Uterus (tissue), 4 donors: ENCODE measurements around the gene CAVIN1. TPM values are rescaled to one million over a fixed set of nuclear protein-coding genes. Genes with fewer than 3 reads are reported as not detected.

Experiments
- DNase-seq, 2 donors: peaks; one replicate each; pipeline ENCODE4 v3.0.0-alpha.2; 2019 to 2020
- H3K27ac ChIP-seq, 2 donors: fragments of 200-600 bp; sonication (generic); 1 replicate in 1 of 2; 2 replicates in 1 of 2; pipeline ENCODE4 v1.5.1; 2016 to 2018
- H3K27me3 ChIP-seq, 2 donors: fragments of 200-600 bp; sonication (generic); one replicate each; pipeline ENCODE4 v1.5.1; 2018 to 2019; ENCODE audit warnings: control low read depth in 1 of 2
- H3K36me3 ChIP-seq, 2 donors: fragments of 200-600 bp; sonication (generic); one replicate each; pipeline ENCODE4 v1.5.1; 2019; ENCODE audit warnings: control low read depth in 1 of 2
- H3K4me1 ChIP-seq, 2 donors: fragments of 200-600 bp; sonication (generic); one replicate each; pipeline ENCODE4 v1.5.1; 2018 to 2019; ENCODE audit warnings: control low read depth in 1 of 2
- H3K4me3 ChIP-seq, 2 donors: fragments of 200-600 bp; sonication (generic); 1 replicate in 1 of 2; 2 replicates in 1 of 2; pipeline ENCODE4 v1.5.1; 2018 to 2019; ENCODE audit warnings: mild to moderate bottlenecking in 1 of 2
- H3K9me3 ChIP-seq, 2 donors: fragments of 200-600 bp; sonication (generic); one replicate each; pipeline ENCODE4 v1.5.1; 2019; ENCODE audit warnings: control low read depth in 1 of 2
- POLR2A ChIP-seq, 2 donors: fragments of 450-650 bp; IDR thresholded peaks; one replicate each; pipeline ENCODE4 v1.6.1; 2016; ENCODE audit warnings: antibody characterized with exemption in 2 of 2, mild to moderate bottlenecking in 1 of 2, moderate library complexity in 1 of 2
- intact Hi-C: fragments of 100-400 bp; cut with DNase I; formaldehyde crosslinking; loops from one replicate; pipeline ENCODE4 v1.15.1; 2023; ENCODE audit warnings: low total_unique reads
- total RNA-seq, 4 donors: library from RNA; depleted of rRNA in 3 of 4; stranded (reverse); fragments of >200 nt in 3 of 4; gene quantifications; one replicate each; pipeline versions ENCODE4 v1.1.0 to v1.2.4, GENCODE V29; 2014 to 2023
- TF ChIP-seq, protein P1 (sequence below), 4 experiments: fragments of 200-600 bp in 2 of 4; fragments of 450-650 bp in 2 of 4; sonication (generic) in 2 of 4; IDR thresholded peaks; one replicate each; pipeline ENCODE4 v1.5.1; 2016 to 2019; ENCODE audit warnings: antibody characterized with exemption in 4 of 4, mild to moderate bottlenecking in 2 of 4, moderate library complexity in 1 of 4
- donor health status: DM: yes; HTN: yes; CAD: no.

CAVIN1 gene
- total RNA-seq, 4 donors from 2014 or later, result 204 to 520 (median 372) TPM

DNA sequence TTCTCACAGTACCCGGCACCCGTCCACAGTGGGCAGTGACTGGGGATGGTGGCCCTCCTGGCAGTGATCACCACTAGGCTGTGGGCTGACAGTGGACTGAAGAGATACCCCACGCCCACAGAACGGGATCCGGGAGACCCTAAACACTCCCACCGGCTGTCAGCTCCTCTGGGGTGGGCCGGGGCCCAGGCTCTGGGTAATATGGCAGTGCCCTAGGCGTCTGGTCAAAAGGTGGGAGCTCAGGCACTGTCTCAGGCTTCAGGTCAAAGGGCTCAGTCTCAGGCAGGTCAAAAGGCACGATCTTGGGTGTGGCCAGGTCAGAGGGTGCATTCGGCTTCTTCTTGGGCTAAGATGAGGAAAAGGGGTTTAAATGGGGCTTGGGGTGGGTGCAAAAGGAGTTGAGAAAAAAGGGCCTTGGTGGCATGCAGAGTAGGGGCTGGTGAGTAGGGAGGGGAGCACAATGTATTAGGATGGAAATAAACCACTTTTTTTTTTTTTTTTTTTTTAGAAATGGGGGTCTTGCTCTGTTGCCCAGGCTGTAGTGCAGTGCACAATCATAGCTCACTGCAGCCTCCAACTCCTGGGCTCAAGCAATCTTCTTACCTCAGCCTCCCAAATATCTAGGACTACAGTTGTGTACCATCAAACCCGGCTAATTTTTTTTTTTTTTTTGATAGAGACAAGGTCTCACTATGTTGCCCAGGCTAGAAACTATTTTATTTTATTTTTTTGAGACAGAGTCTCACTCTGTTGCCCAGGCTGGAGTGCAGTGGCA is 11.0 kb downstream of the CAVIN1 start:
- Histone ChIP-seq H3K27ac (peak overlapping the region; percentile 84 to 91), H3K36me3 (no peaks in the 10 kb centered on the region), H3K4me1 (peaks cover 24 to 44% of the 10 kb centered on the region in 2 donors), H3K27me3 (no peaks in the 10 kb centered on the region), H3K9me3 (no peaks in the 10 kb centered on the region), H3K4me3 (no peak overlapping the region)
- intact Hi-C loops, result no loop called here
- TF ChIP-seq POLR2A (IDR thresholded peaks at IDR 0.05), result no peak
- TF ChIP-seq, protein P1, sequence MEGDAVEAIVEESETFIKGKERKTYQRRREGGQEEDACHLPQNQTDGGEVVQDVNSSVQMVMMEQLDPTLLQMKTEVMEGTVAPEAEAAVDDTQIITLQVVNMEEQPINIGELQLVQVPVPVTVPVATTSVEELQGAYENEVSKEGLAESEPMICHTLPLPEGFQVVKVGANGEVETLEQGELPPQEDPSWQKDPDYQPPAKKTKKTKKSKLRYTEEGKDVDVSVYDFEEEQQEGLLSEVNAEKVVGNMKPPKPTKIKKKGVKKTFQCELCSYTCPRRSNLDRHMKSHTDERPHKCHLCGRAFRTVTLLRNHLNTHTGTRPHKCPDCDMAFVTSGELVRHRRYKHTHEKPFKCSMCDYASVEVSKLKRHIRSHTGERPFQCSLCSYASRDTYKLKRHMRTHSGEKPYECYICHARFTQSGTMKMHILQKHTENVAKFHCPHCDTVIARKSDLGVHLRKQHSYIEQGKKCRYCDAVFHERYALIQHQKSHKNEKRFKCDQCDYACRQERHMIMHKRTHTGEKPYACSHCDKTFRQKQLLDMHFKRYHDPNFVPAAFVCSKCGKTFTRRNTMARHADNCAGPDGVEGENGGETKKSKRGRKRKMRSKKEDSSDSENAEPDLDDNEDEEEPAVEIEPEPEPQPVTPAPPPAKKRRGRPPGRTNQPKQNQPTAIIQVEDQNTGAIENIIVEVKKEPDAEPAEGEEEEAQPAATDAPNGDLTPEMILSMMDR (IDR thresholded peaks at IDR 0.05), result no peak
- no peak for DNase-seq

DNA sequence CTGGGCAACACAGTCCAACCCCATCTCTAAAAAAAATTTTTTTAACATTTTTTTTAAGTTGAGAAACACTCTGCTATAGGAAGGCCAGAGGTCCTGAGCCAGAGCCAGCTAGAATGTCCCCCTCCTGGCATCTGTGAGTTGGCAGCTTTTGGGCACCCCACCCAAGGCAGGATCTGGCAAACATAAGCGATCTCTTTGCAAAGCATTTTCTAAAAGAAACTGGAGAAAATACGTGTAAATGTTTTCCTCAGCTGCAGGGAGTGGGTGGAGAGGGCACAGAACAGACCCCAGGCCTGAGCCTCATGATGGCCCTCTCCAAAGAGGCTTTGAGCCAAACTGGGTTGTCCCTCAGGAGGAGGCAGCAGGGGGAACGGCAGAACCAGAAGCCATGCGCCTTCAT is 11.7 kb downstream of the CAVIN1 start:
- TF ChIP-seq, protein P1 (IDR thresholded peaks at IDR 0.05), result no peak
- no peak for TF ChIP-seq POLR2A (IDR thresholded peaks at IDR 0.05)
- Histone ChIP-seq H3K27ac (peak overlapping the region; percentile 84 to 91), H3K4me3 (no peak overlapping the region), H3K27me3 (no peaks in the 10 kb centered on the region), H3K4me1 (peaks cover 22 to 52% of the 10 kb centered on the region in 2 donors), H3K36me3 (no peaks in the 10 kb centered on the region), H3K9me3 (no peaks in the 10 kb centered on the region)
- intact Hi-C loops, result no loop called here
- DNase-seq, result no peak

DNA sequence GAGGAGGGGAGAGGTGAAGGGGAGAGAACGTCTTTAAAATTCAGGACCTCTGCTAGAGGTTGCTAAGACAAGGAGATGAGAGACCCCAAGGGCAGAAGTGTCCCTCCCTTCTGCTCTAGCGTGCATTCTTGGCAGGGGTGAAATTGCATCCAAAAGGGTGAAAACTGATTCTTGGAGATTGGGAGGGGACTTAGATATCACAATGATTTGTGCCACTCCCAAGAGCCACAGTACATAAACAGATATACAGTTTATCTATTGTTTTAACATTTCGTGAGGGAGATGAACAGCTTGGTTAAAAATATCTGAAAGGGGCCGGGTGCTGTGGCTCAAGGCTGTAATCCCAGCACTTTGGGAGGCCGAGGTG is 12.8 kb downstream of the CAVIN1 start:
- no peaks in the 10 kb centered on the region for H3K27me3 ChIP-seq
- TF ChIP-seq POLR2A (IDR thresholded peaks at IDR 0.05), result no peak
- TF ChIP-seq, protein P1 (IDR thresholded peaks at IDR 0.05), result no peak
- peaks cover 22 to 55% of the 10 kb centered on the region in 2 donors for H3K4me1 ChIP-seq
- no peaks in the 10 kb centered on the region for H3K36me3 ChIP-seq
- intact Hi-C loops, result no loop called here
- H3K27ac ChIP-seq, result peak overlapping the region; percentile 84 to 91
- no peak for DNase-seq
- no peak overlapping the region for H3K4me3 ChIP-seq
- no peaks in the 10 kb centered on the region for H3K9me3 ChIP-seq

DNA sequence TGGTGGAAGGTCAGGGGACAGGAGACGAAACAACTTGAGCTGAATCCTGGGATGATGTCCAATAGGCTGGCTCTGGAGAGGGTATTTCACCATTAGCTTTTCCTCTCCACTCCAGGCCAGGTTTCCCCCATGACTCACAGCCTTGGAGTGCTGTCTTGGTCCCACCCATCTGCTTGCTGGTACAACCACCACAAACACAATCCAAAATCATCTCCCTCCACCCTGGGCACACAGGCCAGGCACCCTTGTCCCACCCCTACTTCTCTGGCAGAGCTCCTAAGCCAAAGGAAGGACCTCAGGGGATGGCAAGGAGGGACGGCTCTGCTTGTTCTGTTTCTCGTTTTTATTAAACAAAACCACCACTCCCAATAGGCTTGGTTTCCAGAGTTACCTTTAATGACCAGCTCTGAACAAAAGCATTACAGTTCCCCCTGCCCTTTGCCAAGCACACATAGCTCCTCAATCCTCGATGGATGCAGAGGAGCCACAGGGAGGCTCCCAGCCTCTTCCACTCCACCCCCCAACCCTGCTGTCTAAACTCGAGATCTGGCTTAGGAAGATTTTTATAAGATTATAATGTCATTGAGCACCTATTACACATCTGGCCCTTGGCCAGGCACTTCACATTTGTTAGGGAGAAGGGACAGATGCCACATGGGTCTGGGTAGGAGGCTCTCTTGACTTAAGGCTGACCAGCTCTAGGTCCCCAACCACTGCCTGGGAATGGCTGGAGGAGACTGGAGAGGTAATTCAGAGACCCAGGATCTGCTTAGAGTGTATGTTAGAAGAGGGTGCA is 13.3 kb downstream of the CAVIN1 start:
- Histone ChIP-seq H3K36me3 (no peaks in the 10 kb centered on the region), H3K27me3 (no peaks in the 10 kb centered on the region), H3K9me3 (no peaks in the 10 kb centered on the region), H3K4me3 (no peak overlapping the region), H3K4me1 (peaks cover 22 to 50% of the 10 kb centered on the region in 2 donors), H3K27ac (peak overlapping the region; percentile 84 to 91)
- DNase-seq, result peak; percentile 80 to 89
- intact Hi-C loops, result no loop called here
- no peak for TF ChIP-seq POLR2A (IDR thresholded peaks at IDR 0.05)
- TF ChIP-seq, protein P1 (IDR thresholded peaks at IDR 0.05), result no peak

DNA sequence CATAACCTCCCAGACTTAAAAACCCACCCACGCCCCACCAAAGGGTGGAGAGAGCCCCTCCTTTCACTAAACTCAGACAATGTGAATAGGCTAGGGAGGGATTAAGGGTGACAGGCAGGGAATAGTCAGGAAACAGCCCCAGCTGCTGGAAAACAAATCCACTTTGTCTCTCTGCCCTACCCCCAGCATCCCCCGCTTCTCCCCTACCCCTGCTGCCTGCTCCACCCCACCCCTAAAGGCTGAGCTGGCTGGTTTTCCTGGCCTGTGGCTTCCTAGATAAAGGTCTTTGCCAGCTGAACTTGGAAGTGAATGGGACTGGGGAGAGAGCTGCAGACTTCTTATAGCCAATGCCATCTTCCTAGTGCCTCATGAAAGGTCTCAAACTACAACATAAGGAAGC is 15.0 kb downstream of the CAVIN1 start:
- no peaks in the 10 kb centered on the region for H3K27me3 ChIP-seq
- H3K27ac ChIP-seq, result peak overlapping the region; percentile 84 to 91
- H3K9me3 ChIP-seq, result no peaks in the 10 kb centered on the region
- H3K4me3 ChIP-seq, result no peak overlapping the region
- H3K4me1 ChIP-seq, result peaks cover 22 to 50% of the 10 kb centered on the region in 2 donors
- H3K36me3 ChIP-seq, result no peaks in the 10 kb centered on the region
- intact Hi-C loops, result no loop called here
- TF ChIP-seq, protein P1 (IDR thresholded peaks at IDR 0.05), result no peak
- no peak for TF ChIP-seq POLR2A (IDR thresholded peaks at IDR 0.05)
- DNase-seq, result no peak
